HuH-7 (cell line): ENCODE results near the gene BANF2.

ENCODE experiments used
- DNase-seq: peaks from one replicate; pipeline ENCODE4 v3.0.0; 2011; ENCODE audit warnings: low spot score

BANF2 gene

DNA sequence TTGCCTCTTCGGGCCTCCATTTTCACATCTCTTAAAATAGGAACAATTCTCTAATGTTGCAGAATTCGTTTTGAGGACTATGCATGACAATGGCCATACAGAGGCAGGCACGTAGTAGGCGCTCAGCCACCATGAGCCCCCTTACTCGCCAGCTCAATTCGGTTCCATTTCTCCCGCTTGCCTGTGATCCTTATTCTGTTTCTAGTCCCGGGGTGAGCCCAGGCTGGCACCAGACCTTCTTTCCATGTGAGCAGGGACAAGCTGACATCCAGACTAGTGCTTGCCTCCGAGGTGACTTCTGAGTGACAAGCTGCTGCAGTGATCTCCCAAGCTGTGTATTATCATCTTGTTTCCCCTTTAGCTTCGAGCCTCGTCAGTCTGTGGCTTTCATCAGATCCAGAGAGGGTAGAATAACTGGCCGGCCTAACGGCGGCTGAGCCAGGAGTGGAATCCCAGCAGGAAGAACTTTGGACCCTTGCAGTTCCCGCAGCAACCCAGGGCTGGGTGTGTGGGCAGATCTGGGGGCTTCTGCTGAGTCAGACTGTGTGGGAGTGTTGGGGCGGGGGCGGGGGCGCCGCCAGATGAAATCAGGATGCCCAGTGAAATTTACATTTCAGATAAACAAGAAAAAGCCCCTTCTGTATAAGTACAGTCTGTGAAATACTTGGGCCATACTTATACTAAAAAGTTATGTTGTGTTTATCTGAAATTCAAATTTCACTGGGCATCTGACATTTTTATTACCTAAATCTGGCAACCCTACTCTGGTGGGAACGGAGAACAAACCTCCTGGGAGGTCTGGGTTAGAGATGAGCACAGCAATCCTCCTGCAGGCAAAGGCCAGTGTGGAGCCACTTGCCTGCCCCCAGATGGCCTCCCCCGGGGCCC lies 10.9 kb downstream of the BANF2 start:
- peak; percentile 86 for DNase-seq

DNA sequence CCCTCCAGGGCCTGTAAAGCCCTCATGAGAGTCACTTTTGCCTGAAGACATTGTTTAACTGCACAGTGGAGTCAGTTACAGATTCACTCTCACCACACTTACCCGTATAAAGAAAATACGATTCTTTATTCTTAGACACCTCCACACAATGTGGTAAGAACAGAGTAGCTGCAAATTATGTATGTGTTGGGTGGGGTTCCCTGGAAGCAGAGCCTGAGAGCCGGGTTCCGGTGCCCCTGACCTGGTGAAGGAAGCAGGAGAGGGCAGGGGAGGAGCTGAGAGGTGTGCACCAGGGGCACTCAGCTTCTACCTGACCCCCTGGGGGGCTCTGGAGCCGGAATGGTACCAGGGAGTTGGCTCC lies 11.5 kb downstream of the BANF2 start:
- DNase-seq = no peak

DNA sequence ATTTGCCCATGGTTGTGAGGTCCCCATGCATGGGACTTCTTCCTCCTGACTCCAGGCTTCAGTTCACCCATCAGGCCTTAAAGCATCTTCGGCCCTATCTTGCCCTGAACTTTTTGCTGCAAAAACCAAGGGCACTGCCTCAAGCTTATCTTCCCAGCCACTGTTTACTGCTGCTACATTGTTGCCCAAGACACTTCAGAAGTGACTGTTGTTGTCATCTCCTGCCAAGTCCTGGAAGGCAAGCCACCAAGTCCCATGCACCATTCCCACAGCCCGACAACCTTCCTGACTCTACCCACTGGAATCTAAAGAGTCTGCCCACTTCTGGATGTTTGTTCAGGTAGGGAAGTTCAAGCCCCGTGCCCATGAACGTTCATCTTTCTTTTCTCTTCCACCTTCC lies 12.4 kb downstream of the BANF2 start:
- DNase-seq = no peak

DNA sequence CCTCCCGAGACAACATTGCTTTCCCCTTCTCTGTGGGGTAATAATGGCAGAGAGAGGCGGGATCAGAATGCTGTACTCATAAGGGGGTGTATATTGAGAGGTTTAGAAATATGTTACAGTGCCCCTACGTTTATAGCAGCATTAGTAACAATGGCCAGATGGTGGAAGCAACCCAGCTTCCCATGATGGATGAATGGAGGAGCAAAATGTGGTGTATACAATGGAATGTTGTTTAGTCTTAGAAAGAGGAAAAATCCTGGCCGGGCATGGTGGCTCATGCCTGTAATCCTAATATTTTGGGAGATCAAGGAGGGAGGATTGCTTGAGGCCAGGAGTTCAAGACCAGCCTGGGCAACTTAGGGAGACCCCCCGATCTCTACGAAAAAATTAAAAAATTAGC lies 12.9 kb downstream of the BANF2 start:
- no peak for DNase-seq

DNA sequence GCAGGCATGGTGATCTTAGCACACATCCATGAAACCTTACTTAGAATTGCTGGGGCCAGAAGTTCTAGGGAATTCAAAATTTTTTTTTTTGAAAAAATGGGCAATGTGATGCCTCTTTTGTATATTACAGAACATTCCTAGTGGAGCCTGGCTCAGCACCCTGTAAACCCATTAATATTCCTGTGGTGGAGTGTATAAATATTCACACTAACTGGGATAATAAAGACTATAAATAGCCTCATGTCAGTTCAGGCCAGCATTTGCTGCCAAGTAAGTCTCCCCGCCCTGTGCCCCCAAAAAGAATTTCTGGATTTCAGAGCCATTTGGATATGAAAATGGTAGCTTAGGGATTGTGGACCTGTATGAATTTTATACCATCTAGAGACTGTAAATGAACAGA lies 14.8 kb downstream of the BANF2 start:
- DNase-seq = no peak

DNA sequence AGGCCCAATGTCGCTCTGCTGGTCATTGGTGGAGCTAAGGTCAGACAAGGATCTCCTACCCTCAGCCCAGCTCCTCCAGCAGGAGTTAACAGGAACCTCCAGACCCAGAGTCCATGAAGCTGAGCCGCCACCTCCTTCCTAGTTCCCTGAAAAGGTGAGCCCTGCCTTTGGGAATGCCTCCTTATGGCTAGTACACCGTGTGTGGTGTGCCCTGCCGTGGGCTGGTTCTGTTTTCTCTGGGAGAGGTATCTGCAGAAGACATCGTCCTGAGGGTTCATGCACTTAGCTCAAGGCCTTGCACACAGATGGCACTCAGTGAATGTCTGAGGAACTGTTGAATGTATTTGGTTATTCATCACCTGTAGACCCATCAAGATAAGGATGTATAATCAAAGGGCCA lies 15.3 kb downstream of the BANF2 start:
- DNase-seq = no peak

DNA sequence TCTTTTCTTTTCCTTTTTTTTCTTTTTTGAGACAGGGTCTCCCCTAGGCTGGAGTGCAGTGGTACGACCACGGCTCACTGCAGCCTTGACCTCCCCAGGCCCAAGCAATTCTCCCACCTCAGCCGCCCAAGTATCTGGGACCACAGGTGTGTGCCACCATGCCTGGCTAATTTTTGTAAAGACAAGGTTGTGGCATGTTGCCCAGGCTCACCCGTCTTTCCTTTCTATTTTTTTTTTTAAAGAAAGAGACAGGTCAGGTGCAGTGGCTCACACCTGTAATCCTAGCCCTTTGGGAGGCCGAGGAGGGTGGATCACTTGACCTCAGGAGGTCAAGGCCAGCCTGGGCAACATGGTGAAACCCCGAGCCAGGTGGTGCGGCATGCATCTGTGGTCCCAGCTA lies 16.6 kb downstream of the BANF2 start:
- DNase-seq = no peak

DNA sequence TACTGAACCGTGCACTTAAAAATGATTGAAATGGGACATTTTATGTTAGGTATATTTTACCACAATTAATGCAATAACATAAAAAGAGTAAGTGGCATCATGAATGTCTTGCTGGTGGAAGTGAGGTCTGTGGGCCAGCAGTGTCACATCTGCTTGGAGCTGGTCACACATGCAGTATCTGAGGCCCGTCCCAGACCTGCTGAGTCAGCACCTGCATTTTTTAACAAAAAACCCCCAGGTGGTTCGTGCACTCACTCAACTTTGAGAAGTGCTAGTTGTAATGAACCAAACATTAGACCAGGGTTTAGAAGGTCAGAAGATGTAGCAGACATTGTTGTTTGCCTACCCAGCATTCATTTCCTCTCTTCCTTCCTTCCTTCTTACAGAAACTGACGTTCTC lies 21.0 kb downstream of the BANF2 start:
- DNase-seq = no peak

DNA sequence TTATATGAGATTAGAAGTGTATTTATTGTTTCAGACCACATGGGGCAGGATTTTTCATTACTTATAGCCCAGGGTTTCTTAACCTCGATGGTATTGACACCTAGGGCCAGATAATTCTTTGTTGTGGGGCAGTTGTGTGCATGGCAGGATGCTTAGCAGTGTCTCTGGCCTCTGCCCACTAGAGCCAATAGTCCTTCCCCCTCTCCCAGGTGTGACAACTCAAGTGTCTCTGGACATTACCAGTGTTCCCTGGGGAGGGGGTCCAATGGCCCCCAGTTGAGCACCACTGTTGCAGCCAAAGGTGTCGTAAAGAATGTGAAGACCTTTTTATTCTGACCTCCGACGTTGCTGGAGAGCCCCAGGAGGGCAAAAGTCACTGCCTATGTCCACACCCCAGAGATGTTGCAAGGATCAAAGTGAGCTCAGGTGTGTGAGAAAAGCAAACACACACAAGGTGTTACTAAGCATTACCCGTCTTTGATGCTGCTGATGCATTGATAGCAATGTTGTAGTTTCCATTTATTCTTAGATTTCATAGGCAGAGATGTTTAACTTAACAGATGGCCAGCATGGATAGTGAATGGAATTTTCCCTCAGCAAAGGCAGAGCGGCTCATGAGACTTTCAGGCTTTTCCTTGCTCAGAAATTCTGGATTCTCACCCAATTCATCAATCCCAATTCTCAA lies 22.2 kb downstream of the BANF2 start:
- DNase-seq = peak; percentile 79

DNA sequence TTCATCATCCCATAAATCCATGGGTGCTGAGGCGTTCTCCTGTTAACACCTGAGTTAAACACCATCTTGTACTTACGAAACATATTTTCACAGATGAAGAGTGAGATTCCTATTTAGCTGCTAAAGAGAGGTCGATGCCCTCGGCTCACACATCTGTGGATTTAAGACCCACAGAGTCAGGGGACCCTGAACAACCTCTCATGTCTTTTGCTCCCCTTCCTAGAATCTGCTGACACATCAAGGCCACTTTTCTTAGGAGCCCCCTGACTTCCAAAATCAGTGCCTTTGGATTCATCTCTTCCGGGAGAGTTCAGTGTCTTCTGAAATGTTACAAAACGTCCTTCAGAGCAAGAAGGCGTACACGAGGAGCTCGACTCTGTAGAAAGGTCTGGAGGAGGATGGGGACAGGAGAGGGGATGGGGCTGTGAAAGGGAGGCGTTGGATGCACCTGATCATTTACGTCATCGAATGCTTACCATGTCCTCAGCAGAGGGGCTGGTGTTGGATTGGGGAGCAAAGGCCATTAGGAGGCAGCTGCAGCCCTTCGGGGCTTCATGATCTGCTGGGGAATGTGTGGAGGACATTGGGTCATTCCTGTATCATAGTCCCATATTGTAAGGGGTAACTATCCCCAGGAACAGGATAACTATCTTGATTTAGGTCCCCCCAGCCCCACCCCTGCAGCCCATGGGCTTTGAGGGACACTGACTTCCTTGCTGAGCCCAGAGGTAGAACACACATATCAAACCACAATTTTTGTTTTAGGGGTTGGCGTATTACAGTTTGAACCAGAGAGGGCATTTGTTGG lies 22.9 kb downstream of the BANF2 start:
- DNase-seq = no peak

DNA sequence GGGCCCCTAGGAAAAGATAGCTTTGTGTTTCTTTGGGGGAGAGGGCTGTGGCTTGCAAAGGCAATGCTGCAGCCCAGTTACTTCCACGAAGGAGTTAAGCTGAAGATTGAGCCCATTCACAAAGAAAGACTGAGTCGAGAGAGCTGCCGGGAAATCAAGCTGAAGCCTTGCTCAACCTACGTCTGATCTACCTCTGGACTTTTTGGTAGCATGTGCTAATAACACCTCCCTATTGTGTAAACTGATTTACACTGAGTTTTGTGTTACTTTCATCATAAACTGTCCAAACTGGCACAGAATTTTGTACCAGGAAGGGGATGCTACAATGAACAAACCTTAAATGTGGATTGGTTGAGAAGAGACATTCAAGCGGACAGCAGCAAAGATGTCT lies 23.5 kb downstream of the BANF2 start:
- DNase-seq = no peak

DNA sequence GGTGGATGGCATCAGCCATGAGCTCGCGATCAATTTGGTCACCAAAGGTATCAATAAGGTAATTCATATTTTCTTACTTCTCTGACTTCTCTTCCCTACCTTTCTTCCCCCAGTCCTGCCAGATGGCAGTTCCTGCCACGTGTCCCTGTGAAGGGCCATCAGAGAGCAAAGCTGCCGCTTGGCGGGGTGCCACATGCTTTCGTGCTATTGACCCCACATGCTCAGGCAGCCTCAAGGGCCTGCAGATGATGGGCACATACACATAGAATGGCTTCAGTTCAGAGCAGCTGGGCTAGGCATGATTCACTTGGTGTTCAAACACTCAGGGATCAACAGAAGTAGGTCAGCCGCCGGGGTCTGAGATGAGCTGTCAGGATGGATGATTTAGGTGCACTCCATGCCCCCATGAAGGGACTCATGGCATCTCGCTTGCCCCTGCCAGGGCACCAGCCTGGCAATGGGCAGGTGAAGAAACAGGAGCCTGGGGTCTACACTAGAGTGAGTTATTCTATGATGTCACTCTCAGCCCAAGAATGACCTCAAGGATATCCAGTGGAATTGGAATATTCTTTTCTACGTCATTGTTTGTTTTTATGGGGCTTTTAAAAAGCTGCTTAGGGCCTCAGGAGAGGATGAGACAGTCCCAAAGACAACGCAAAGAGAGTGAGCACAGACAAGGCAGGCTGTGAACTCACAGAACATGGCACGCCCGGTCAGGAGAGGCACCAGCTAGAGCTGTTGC lies 25.5 kb downstream of the BANF2 start:
- DNase-seq = no peak

DNA sequence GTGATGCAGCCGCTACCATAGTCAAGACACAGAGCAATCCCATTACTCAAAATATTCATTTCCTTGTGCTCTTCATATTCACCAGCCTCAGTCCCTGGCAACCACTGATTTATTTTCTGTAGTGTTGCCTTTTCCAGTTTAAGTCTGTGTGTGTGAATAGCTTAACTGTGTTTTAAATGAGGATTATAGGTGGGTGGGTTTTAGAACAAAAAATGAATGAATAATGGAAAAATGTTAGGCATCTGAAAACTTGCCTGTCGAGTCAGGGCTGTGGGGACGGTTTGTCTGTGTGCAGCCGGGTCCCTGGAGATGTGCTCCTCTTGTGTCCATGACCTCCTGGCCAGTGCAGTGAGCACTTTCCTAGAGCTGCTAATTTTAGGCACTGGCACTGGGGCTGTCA lies 27.1 kb downstream of the BANF2 start:
- no peak for DNase-seq

DNA sequence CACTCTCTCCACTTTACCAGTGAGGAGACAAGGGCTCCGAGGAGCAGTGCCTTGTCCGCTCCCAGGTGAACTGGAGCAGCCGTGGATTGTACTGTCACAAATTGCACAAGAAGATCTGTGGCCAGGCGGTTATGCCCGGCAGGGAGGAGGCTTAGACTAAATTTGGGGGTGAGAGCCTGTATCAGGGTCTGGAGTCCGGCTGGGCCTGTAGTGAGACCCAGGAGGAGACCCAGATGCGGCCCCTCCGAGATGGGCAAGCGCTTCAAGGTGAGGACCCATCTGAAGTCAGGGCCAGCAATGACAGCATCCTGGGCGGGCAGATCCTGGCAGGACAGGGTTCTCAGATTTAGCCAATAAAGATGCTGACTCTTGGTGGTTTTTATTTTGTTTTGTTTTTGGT lies 27.6 kb downstream of the BANF2 start:
- DNase-seq = no peak

DNA sequence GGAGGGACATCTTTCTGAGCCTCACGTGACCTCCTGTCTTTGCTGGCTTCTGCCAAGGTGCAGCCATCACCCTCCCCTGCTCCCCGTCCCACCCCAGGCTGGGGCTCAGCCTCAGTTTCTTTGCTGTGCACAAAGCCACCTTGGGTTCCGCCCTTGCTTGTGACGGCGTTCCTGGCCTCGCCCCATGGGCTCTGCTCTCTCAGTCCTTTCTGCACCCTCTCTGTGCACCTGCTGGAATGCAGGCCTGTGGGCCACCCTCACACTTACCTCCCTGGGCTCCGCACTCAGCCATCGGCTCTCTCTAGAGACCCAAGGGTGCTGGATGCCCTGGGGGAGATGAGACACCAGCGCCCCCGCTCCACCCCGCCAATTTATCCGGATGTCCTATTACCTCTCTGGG lies 28.3 kb downstream of the BANF2 start:
- no peak for DNase-seq

DNA sequence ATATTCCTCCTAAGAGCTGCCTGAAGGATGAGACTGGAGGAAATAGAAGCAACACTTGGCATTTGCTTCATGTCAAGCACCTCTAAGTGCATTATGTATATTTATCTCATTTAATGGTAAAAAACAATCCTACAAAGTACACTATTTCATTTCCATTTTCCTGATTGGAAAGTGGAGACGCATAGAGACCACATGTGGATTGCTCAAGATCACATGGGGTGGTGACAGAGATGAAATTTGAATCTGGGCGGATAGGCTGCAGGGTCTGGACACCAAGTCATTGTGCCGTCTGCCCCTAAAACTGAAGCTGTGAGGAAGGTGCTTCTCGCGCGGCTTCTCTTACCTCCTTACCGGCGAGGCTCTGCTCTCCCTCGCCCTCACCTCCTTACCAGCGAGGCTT lies 30.3 kb downstream of the BANF2 start:
- DNase-seq = no peak

DNA sequence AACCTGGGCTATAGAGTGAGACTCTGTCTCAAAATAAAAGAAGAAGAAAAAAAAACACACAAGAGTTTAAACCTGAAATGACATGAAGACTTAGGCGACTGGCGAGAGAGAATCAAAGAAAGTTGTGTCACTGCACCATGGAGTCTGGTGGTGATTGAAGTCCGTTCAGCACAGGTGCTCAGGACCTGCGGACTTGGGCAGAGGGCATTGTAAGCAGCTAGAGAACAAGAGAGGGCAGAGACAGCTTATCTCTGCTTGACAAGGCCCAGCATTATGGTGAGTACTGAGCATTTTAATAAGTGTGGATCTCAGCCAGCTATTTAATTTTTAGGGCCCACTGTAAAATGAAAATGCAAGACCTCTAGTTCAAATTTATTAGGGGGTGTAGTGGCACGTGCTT lies 31.5 kb downstream of the BANF2 start:
- DNase-seq = no peak

DNA sequence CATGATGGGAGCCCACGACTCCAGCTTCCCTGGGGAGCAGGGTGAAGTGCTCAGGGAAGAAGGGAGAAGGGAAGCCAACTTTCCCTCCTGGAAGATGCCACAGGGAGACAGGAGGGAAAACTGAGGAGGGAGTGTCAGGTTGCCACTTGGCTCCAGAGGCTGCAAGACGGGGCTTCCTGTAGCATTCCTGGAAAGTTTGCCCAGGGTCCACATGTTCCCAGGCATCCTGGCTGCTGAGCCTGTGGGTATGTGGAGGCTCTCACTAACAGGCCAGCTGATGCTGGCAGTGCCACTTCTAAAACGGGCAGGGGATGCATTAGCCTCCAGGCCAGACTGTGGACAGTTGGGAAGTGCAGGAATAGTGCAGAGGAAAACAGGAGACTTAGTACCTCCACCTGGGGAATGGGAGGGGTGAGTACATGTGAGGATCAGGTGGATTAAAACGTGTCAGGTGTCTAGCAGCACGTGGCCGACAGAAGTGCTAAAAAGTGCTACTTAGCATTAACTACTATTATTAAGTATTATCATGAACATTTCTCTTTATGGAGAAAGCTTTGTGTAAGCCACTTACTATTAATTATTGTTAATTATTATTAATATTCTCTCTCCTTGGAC lies 33.2 kb downstream of the BANF2 start:
- DNase-seq = no peak

DNA sequence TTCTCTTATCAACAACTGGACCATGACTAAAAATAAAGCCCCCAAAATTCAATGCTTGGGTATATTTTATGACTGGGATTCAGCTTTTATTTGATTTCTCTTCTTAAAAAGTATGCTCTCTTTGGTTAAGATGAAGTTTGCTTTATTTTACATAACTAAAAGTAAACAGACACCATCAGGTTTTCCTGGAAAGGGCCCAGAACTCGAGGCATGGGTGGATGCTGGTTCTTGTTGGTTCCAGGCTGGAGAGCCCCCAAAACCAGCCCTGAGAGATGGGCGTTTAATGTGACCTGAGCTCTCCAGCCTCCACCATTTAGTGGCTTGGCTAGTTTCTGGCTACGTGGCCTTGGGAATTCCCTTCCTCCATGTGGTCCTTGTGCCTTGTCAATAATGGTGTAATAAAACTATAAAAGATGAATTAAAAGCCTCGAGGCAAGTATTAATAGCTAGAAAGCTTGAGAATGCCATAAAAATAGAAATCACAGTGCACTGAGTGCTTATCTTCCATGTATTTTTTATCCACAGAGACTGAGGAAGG lies 34.1 kb downstream of the BANF2 start:
- no peak for DNase-seq

DNA sequence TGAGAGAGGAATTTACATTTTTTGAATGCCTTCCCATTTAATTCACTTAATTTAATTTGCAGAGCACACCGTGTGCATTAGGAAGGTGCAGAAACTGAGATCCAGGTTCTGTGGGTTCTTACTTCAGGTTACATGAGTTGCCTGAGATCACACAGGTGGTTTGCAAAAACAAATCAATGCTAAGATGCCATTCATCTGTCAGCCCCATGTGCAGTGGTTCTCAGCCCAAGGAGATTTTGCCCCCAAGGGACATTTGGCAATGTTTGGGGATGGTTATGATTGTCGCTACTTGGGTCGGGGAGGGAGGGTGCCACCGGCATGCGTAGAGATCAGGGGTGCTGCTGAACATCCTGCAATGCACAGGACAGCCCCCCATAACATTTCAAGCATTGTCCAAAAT lies 34.6 kb downstream of the BANF2 start:
- DNase-seq = no peak

DNA sequence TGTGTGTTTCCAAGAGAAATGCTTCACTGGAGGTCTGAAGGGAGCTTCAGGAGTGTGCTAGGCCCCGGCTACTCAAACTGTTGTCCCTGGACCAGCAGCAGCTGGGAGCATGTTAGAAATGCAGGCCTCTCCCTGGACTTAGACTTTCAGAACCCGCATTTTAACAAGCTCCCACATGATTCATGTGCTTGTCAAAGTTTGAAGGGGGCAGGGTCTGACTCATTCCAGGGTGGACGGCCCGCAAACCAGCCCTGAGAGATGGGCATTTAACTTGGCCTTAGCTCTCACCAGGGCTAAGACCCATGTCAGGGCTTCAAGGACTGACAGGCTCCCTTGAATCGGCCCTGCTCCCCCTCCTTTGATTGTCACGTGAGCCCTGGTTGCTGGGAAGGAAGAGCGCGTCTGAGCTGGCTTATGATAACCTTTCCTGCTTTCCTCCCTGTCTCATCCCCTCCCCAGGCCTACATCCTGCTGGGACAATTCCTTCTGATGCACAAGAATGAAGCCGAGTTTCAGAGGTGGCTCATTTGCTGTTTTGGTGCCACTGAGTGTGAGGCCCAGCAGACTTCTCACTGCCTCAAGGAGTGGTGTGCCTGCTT lies 35.5 kb downstream of the BANF2 start:
- DNase-seq = no peak
